HEK293 (cell line): ENCODE results near the gene STRIT1.
"Not testable (repeated sequence)": the region's sequence is repeated elsewhere in the genome, so short reads cannot be mapped to it uniquely, and the experiment has no call there.

ENCODE experiments used
- CTCF ChIA-PET: fragments of 350-600 bp; formaldehyde crosslinking; extraction: SDS; loops from one replicate; lab custom pipeline; 2021; ENCODE audit warnings: antibody characterized with exemption; lab: Yijun Ruan, JAX
- POLR2A ChIA-PET: fragments of 300-600 bp; formaldehyde crosslinking; extraction: SDS; loops from one replicate; lab custom pipeline; 2020; ENCODE audit warnings: antibody characterized with exemption, inconsistent platforms; lab: Yijun Ruan, JAX
- H3K27ac ChIP-seq: fragments of 200-500 bp; sonication (Bioruptor generic); 2 replicates; pipeline ENCODE4 v1.5.1; 2014; ENCODE audit warnings: low read depth, low read length, control low read depth, inconsistent platforms; ENCODE audit errors: extremely low read depth
- H3K36me3 ChIP-seq, 2 experiments: fragments of 200-500 bp in 1 of 2; sonication (Bioruptor generic) in 1 of 2; 1 replicate in 1 of 2; 2 replicates in 1 of 2; pipeline ENCODE4 v1.5.1; 2014 to 2017; ENCODE audit warnings: inconsistent platforms in 2 of 2, low read length in 2 of 2; ENCODE audit not compliant: control insufficient read depth in 2 of 2, insufficient read depth in 1 of 2
- H3K4me1 ChIP-seq: fragments of 200-500 bp; sonication (Bioruptor generic); 2 replicates; pipeline ENCODE4 v1.5.1; 2014; ENCODE audit warnings: mild to moderate bottlenecking, low read length, inconsistent platforms; ENCODE audit not compliant: control insufficient read depth, insufficient read depth
- H3K4me3 ChIP-seq: 2 replicates; pipeline ENCODE4 v1.5.1; 2011; ENCODE audit warnings: low read depth, mild to moderate bottlenecking, control low read depth, low read length, moderate library complexity
- H3K9me3 ChIP-seq: fragments of 200-500 bp; sonication (Bioruptor generic); 2 replicates; pipeline ENCODE4 v1.5.1; 2014; ENCODE audit warnings: low read depth, low read length, inconsistent platforms; ENCODE audit not compliant: control insufficient read depth, insufficient read depth
- BCL6B ChIP-seq: fragments of 450-650 bp; formaldehyde crosslinking; IDR thresholded peaks from 2 replicates; pipeline ENCODE4 v1.5.1; 2017; ENCODE audit warnings: missing biosample characterization, missing genetic modification characterization
- CTCF ChIP-seq: fragments of 450-650 bp; formaldehyde crosslinking; IDR thresholded peaks from 2 replicates; pipeline ENCODE4 v1.5.1; 2016; ENCODE audit warnings: missing biosample characterization, missing genetic modification characterization
- HOXA7 ChIP-seq: sonication (generic); formaldehyde crosslinking; IDR thresholded peaks from 2 replicates; pipeline ENCODE4 v1.8.1; 2022; ENCODE audit warnings: missing genetic modification reagents, borderline replicate concordance
- RBAK ChIP-seq: fragments of 450-650 bp; formaldehyde crosslinking; IDR thresholded peaks from 2 replicates; pipeline ENCODE4 v1.5.1; 2016; ENCODE audit warnings: missing biosample characterization, missing genetic modification characterization
- REST ChIP-seq: fragments of 450-650 bp; formaldehyde crosslinking; IDR thresholded peaks from 2 replicates; pipeline ENCODE4 v1.5.1; 2016; ENCODE audit warnings: missing biosample characterization, missing genetic modification characterization
- SP3 ChIP-seq: fragments of 450-650 bp; formaldehyde crosslinking; IDR thresholded peaks from 2 replicates; pipeline ENCODE4 v1.5.1; 2016; ENCODE audit warnings: missing biosample characterization, missing genetic modification characterization
- ZBTB20 ChIP-seq: fragments of 450-650 bp; formaldehyde crosslinking; IDR thresholded peaks from 2 replicates; pipeline ENCODE4 v1.5.1; 2016; ENCODE audit warnings: missing biosample characterization, missing genetic modification characterization
- ZBTB6 ChIP-seq: fragments of 450-650 bp; formaldehyde crosslinking; IDR thresholded peaks from 2 replicates; pipeline ENCODE4 v1.5.1; 2017; ENCODE audit warnings: missing biosample characterization, missing genetic modification characterization
- ZBTB8A ChIP-seq: fragments of 450-650 bp; formaldehyde crosslinking; IDR thresholded peaks from 2 replicates; pipeline ENCODE4 v1.5.1; 2016; ENCODE audit warnings: missing biosample characterization, missing genetic modification characterization
- ZNF155 ChIP-seq: fragments of 450-650 bp; formaldehyde crosslinking; IDR thresholded peaks from 2 replicates; pipeline ENCODE4 v1.5.1; 2016; ENCODE audit warnings: missing biosample characterization, missing genetic modification characterization
- ZNF184 ChIP-seq: fragments of 450-650 bp; IDR thresholded peaks from 2 replicates; pipeline ENCODE4 v1.5.1; 2018; ENCODE audit warnings: missing biosample characterization, mild to moderate bottlenecking, missing genetic modification characterization
- ZNF19 ChIP-seq: fragments of 450-650 bp; formaldehyde crosslinking; IDR thresholded peaks from 2 replicates; pipeline ENCODE4; 2016; ENCODE audit warnings: missing biosample characterization, missing genetic modification characterization, low read depth
- ZNF2 ChIP-seq: fragments of 450-650 bp; formaldehyde crosslinking; IDR thresholded peaks from 2 replicates; pipeline ENCODE4 v1.5.1; 2016; ENCODE audit warnings: missing biosample characterization, missing genetic modification characterization
- ZNF239 ChIP-seq: fragments of 450-650 bp; formaldehyde crosslinking; IDR thresholded peaks from 2 replicates; pipeline ENCODE4 v1.5.1; 2016; ENCODE audit warnings: missing biosample characterization, missing genetic modification characterization
- ZNF366 ChIP-seq: fragments of 450-650 bp; formaldehyde crosslinking; conservative IDR thresholded peaks from 2 replicates; pipeline ENCODE4 v1.5.1; 2016; ENCODE audit warnings: missing biosample characterization, missing genetic modification characterization
- ZNF529 ChIP-seq: fragments of 450-650 bp; formaldehyde crosslinking; IDR thresholded peaks from 2 replicates; pipeline ENCODE4 v1.5.1; 2017; ENCODE audit warnings: missing genetic modification characterization, missing biosample characterization; ENCODE audit not compliant: insufficient replicate concordance
- ZNF560 ChIP-seq: fragments of 450-650 bp; formaldehyde crosslinking; IDR thresholded peaks from 2 replicates; pipeline ENCODE4 v1.5.1; 2017; ENCODE audit warnings: missing biosample characterization, missing genetic modification characterization, borderline replicate concordance
- ZNF580 ChIP-seq: fragments of 450-650 bp; formaldehyde crosslinking; IDR thresholded peaks from 2 replicates; pipeline ENCODE4 v1.5.1; 2016; ENCODE audit warnings: missing biosample characterization, missing genetic modification characterization
- ZNF623 ChIP-seq: fragments of 450-650 bp; formaldehyde crosslinking; IDR thresholded peaks from 2 replicates; pipeline ENCODE4 v1.5.1; 2016; ENCODE audit warnings: missing biosample characterization, missing genetic modification characterization
- ZNF707 ChIP-seq: fragments of 450-650 bp; formaldehyde crosslinking; IDR thresholded peaks from 2 replicates; pipeline ENCODE4 v1.5.1; 2016; ENCODE audit warnings: missing biosample characterization, missing genetic modification characterization

The STRIT1 gene

GRCh38 chr3:155270063-155270462 lies 23.4 kb downstream of the STRIT1 start:
- no peak for TF ChIP-seq ZNF155 (tag by site-specific recombination)
- TF ChIP-seq, all 188 proteins: peak for 0
- POLR2A ChIA-PET: no interaction called here
- H3K4me3 ChIP-seq: no peak overlapping the region

GRCh38 chr3:155262855-155263254 lies 30.6 kb downstream of the STRIT1 start:
- H3K36me3 ChIP-seq, POLR2A ChIA-PET, H3K4me3 ChIP-seq, H3K27ac ChIP-seq, H3K4me1 ChIP-seq, H3K9me3 ChIP-seq, CTCF ChIA-PET: not testable (repeated sequence)

More at GRCh38 chr3:155270063-155270462, 23.4 kb downstream of the STRIT1 start:
- CTCF ChIA-PET: no interaction called here
- H3K27ac ChIP-seq: no peak overlapping the region
- H3K4me1 ChIP-seq: no peaks in the 10 kb centered on the region
- H3K9me3 ChIP-seq: no peaks in the 10 kb centered on the region
- H3K36me3 ChIP-seq: no peaks in the 10 kb centered on the region

GRCh38 chr3:155262295-155262694 lies 31.2 kb downstream of the STRIT1 start:
- TF ChIP-seq CTCF (tag by site-specific recombination) (no peak), ZNF239 (no peak), HOXA7 (CRISPR knock-in tag) (no peak), ZNF19 (tag by site-specific recombination) (no peak), ZNF366 (no peak), ZNF560 (tag by site-specific recombination) (no peak), ZNF580 (no peak), ZNF2 (tag by site-specific recombination) (no peak), ZNF529 (tag by site-specific recombination) (no peak), BCL6B (tag by site-specific recombination) (no peak), ZBTB8A (no peak), REST (tag by site-specific recombination) (no peak), ZBTB20 (tag by site-specific recombination) (no peak), RBAK (tag by site-specific recombination) (no peak), ZBTB6 (tag by site-specific recombination) (no peak), ZNF707 (tag by site-specific recombination) (no peak), ZNF184 (no peak), ZNF623 (tag by site-specific recombination) (no peak), SP3 (tag by site-specific recombination) (no peak)
- TF ChIP-seq, all 188 proteins: peak for 0
- no peak overlapping the region for H3K4me3 ChIP-seq
- ChIA-PET POLR2A (no interaction called here), CTCF (no interaction called here)
- H3K4me1 ChIP-seq: no peaks in the 10 kb centered on the region
- no peak overlapping the region for H3K27ac ChIP-seq
- no peaks in the 10 kb centered on the region for H3K9me3 ChIP-seq
- H3K36me3 ChIP-seq: no peaks in the 10 kb centered on the region
